Left lung (tissue), 10 donors: ENCODE results near the gene C5AR1. TPM values are rescaled to one million over a fixed set of nuclear protein-coding genes. Genes with fewer than 3 reads are reported as not detected.
A peak's percentile ranks its signal among the peaks of the same experiment; 100 is the strongest.
"Not testable (repeated sequence)": the region's sequence is repeated elsewhere in the genome, so short reads cannot be mapped to it uniquely, and the experiment has no call there.

Source experiments
- ATAC-seq: fragments of 200-7000 bp; cut with Tn5 transposase; one replicate; pipeline ENCODE4 v1.9.1; 2020; ENCODE audit warnings: moderate library complexity
- DNase-seq, 4 donors: peaks; one replicate each; pipeline ENCODE4 v3.0.0-alpha.2; 2013 to 2020
- H3K27ac ChIP-seq, 2 donors: fragments of 200-600 bp; sonication (generic) in 1 of 2; one replicate each; pipeline versions ENCODE4 v1.5.0 to v1.8.0; 2020 to 2021
- H3K27me3 ChIP-seq, 2 donors: fragments of 200-600 bp; sonication (generic) in 1 of 2; one replicate each; pipeline versions ENCODE4 v1.5.0 to v1.8.0; 2020 to 2021
- H3K36me3 ChIP-seq, 2 donors: fragments of 200-600 bp; sonication (generic) in 1 of 2; one replicate each; pipeline versions ENCODE4 v1.5.0 to v1.8.0; 2020 to 2021
- H3K4me1 ChIP-seq, 2 donors: fragments of 200-600 bp; one replicate each; pipeline ENCODE4 v1.8.0; 2021
- H3K4me3 ChIP-seq, 2 donors: fragments of 200-600 bp; sonication (generic) in 1 of 2; one replicate each; pipeline versions ENCODE4 v1.5.0 to v1.8.0; 2020 to 2021; ENCODE audit warnings: mild to moderate bottlenecking in 1 of 2
- H3K9me3 ChIP-seq, 2 donors: fragments of 200-600 bp; sonication (generic) in 1 of 2; one replicate each; pipeline versions ENCODE4 v1.5.0 to v1.8.0; 2020 to 2021
- intact Hi-C, 2 donors: fragments of 100-400 bp; cut with DNase I; formaldehyde crosslinking; loops; one replicate each; pipeline versions ENCODE4 v1.11.2 to v1.14.2; 2022
- polyA plus RNA-seq, 6 donors: library from polyadenylated mRNA; unstranded; fragments of 120-200 nt; gene quantifications; one replicate each; pipeline ENCODE4 v1.2.1, GENCODE V29; 2013; ENCODE audit not compliant: insufficient read length in 6 of 6
- total RNA-seq, 2 donors: library from RNA; stranded (reverse); fragmentation: NEBNext Ultra II Directional; extraction: Animal tissue kit (Norgen Biotek cat#: 25700); gene quantifications; one replicate each; pipeline ENCODE4 v1.2.1, GENCODE V29; 2021
- TF ChIP-seq, protein P1 (sequence below), 2 donors: fragments of 200-600 bp; sonication (generic) in 1 of 2; IDR thresholded peaks; one replicate each; pipeline versions ENCODE4 v1.5.0 to v1.8.0; 2021; ENCODE audit warnings: antibody characterized with exemption in 2 of 2
- donor health status: DM: no; HTN: yes; CAD: no.
- donor health status: DM: no; HTN: no; CAD: no.

Gene C5AR1
- total and polyA plus RNA-seq, 8 donors, result 2.0 to 110 (median 3.5) TPM

DNA sequence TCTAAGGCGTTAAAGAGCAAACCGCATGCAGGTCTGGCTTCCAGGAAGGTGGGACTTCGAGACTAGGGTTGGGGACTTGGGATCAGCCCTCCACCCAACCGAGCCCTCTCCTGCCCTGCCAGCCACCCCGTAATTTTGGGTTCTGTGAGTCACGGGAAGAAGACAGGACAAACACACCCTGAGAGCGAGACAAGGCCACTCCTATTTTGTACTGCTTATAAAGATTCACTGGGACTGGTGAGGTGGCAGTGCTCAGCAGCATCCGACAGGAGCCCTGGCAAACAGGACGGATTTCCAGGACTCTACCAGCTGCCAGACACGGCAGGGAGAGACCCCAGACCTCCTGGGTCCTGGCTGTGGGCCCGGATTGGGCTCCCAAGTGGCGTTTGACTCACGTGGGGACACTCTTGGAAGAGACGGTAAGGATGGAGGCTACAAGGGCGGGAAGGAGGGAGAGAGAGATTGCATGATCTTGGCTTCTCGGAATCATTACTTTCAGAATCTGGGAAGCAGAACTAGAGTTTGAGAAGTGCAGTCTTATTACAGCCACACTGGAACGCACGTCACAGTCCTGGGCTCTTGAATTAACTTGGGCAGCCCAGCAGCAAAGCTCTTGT lies 22.4 kb downstream of the C5AR1 start, which contains the start of gene C5AR2:
Gene C5AR2, plus strand, starts transcription at position 245 of the 617 bp plus-strand sequence. CDS start 8,625 bp downstream, outside the sequence.
- no peaks in the 10 kb centered on the region for H3K9me3 ChIP-seq
- ATAC-seq, result peak; percentile 10
- H3K27ac ChIP-seq, result peak within 1 kb of the TSS; percentile 67 to 86

GRCh38 chr19:47336765-47337718 lies 27.4 kb downstream of the C5AR1 start:
- peaks cover 0 to 15% of the 10 kb centered on the region in 2 donors for H3K36me3 ChIP-seq
- ATAC-seq (peak; percentile 92), DNase-seq (peak in 3 of 4 donors; percentile 48 to 91 (median 88))
- H3K27me3 ChIP-seq, H3K9me3 ChIP-seq, intact Hi-C loops: not testable (repeated sequence)
- peak overlapping the region; percentile 51 to 89 for H3K27ac ChIP-seq
- peak overlapping the region in 1 of 2 donors; percentile 48 for H3K4me3 ChIP-seq
- peaks cover 0 to 34% of the 10 kb centered on the region in 2 donors for H3K4me1 ChIP-seq

More for the DNA sequence above, 22.4 kb downstream of the C5AR1 start, which contains the start of gene C5AR2:
- no peak within 1 kb of the TSS for H3K4me3 ChIP-seq
- H3K4me1 ChIP-seq, result peaks cover 0 to 50% of the 10 kb centered on the region in 2 donors
- H3K27me3 ChIP-seq, result no peaks in the 10 kb centered on the region
- peak in 1 of 4 donors; percentile 37 for DNase-seq
- H3K36me3 ChIP-seq, result no peaks in the 10 kb centered on the region
- TF ChIP-seq, protein P1, sequence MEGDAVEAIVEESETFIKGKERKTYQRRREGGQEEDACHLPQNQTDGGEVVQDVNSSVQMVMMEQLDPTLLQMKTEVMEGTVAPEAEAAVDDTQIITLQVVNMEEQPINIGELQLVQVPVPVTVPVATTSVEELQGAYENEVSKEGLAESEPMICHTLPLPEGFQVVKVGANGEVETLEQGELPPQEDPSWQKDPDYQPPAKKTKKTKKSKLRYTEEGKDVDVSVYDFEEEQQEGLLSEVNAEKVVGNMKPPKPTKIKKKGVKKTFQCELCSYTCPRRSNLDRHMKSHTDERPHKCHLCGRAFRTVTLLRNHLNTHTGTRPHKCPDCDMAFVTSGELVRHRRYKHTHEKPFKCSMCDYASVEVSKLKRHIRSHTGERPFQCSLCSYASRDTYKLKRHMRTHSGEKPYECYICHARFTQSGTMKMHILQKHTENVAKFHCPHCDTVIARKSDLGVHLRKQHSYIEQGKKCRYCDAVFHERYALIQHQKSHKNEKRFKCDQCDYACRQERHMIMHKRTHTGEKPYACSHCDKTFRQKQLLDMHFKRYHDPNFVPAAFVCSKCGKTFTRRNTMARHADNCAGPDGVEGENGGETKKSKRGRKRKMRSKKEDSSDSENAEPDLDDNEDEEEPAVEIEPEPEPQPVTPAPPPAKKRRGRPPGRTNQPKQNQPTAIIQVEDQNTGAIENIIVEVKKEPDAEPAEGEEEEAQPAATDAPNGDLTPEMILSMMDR (IDR thresholded peaks at IDR 0.05), result no peak
- intact Hi-C loops, result no loop called here

DNA sequence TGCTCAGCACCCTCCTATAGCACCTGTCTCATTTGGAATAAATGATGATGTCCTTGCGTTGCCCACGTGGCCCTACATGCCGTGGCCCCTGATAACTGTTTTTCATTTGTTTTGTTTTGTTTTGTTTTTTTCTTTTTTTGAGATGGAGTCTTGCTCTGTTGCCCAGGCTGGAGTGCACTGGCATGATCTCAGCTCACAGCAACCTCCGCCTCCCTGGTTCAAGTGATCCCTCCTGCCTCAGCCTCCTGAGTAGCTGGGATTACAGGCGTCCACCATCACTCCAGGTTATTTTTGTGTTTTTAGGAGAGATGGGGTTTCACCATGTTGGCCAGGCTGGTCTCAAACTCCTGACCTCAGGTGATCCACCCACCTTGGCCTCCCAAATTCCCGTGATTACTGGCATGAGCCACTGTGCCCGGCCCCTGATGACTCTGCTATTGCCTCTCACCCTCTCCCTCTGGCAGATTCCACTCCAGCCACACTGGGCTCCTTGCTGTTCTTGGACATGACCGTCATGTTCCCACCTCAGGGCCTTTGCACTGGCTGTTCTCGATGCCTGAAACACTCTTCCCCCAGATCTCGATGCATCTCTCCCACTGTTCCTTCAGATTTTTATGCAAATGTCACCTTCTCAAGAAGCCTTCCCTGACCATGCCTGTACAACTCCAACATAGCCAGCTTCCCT lies 29.7 kb downstream of the C5AR1 start:
- TF ChIP-seq, protein P1 (IDR thresholded peaks at IDR 0.05), result no peak
- H3K27me3 ChIP-seq, result no peaks in the 10 kb centered on the region
- H3K27ac ChIP-seq, result no peak overlapping the region
- ATAC-seq (no peak), DNase-seq (no peak)
- H3K4me1 ChIP-seq, result peaks cover 0 to 29% of the 10 kb centered on the region in 2 donors
- intact Hi-C loops, result no loop called here
- H3K4me3 ChIP-seq, result no peak overlapping the region
- H3K9me3 ChIP-seq, result no peaks in the 10 kb centered on the region
- H3K36me3 ChIP-seq, result peaks cover 0 to 15% of the 10 kb centered on the region in 2 donors

- intact Hi-C loops, result no loop called here
- Histone ChIP-seq H3K27me3 (no peaks in the 10 kb centered on the region), H3K4me1 (peaks cover 0 to 21% of the 10 kb centered on the region in 2 donors), H3K27ac (no peak overlapping the region), H3K4me3 (no peak overlapping the region), H3K9me3 (no peaks in the 10 kb centered on the region), H3K36me3 (peaks cover 0 to 15% of the 10 kb centered on the region in 2 donors)
- TF ChIP-seq, protein P1 (IDR thresholded peaks at IDR 0.05), result no peak
- no peak for DNase-seq
- no peak for ATAC-seq
Measured at GRCh38 chr19:47340477-47341208, 31.0 kb downstream of the C5AR1 start.

DNA sequence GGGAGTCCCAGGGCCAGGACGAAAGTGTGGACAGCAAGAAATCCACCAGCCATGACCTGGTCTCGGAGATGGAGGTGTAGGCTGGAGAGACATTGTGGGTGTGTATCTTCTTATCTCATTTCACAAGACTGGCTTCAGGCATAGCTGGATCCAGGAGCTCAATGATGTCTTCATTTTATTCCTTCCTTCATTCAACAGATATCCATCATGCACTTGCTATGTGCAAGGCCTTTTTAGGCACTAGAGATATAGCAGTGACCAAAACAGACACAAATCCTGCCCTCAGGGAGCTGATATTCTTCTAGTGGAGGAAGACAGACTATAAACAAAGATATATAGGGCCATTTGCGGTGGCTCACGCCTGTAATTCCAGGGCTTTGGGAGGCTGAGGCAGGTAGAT lies 32.1 kb downstream of the C5AR1 start:
- Histone ChIP-seq H3K9me3 (no peaks in the 10 kb centered on the region), H3K4me3 (no peak overlapping the region), H3K36me3 (peaks cover 0 to 15% of the 10 kb centered on the region in 2 donors), H3K4me1 (peaks cover 0 to 15% of the 10 kb centered on the region in 2 donors), H3K27ac (no peak overlapping the region), H3K27me3 (no peaks in the 10 kb centered on the region)
- no peak for ATAC-seq
- TF ChIP-seq, protein P1 (IDR thresholded peaks at IDR 0.05), result no peak
- intact Hi-C loops, result no loop called here
- no peak for DNase-seq
